Stimulated activated CD8-positive, alpha-beta memory T cell treated with anti-CD3 and anti-CD28 coated beads, Interleukin-15, amount 100 ng/mL, for 4 hours (primary cell): Measurements from ENCODE around the gene NSUN4.

Experiments
- DNase-seq, 2 donors: peaks; one replicate each; pipeline ENCODE4 v3.0.0-alpha.2; 2020; ENCODE audit warnings: low read depth in 2 of 2

Gene NSUN4

DNA sequence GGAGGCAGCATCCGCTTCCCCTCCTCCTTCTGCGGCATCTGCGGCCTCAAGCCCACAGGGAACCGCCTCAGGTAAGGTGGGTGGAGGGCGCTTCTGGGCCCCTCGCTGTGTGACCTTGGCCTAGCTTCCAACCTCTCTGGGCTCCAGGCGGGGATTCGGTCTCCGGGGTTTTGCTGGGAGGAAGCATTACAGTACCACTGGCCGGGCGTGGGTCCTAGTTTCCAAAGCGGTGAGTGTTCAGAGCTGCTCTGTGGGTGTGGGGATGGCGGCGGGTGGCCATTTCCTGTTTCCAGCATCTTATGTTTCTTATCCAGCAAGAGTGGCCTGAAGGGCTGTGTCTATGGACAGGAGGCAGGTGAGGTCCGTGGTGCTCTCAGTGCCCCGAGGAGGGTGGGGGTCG, 65.1 kb downstream of the NSUN4 start:
- no peak for DNase-seq

DNA sequence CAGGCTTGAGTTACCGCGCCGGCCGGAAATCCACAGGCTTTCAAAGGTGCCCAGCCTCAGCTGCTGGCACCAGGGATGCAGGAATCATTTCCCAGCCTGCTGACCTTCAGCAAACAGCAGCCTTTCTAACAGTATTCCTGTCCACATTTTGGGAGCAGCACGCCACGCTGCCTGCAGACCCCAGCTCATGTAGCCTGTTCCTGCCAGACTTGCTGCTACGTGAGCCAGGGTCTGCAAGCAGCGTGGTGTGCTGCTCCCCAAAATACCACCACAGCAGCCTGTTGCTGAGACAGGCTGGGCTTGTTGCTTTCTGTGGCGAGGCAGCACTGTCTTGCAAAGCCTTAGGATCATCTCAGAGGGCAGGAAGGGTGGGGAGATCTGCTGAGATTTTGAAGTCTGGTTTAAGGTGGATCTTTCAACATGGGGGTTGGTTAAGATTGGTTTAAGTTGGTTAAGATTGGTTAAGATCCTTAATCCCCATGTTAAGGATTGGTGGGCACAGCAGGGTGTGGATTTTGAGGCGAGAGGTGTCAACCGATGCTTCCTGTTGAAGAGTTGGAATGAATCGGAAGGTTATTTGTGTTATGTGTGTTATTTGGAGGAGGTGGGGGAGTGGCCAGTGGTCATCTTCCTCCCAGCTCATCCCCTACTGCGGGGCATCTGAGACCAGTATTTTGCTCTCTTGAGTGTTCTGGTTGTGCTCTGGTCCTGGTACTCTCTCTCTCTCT, 66.4 kb downstream of the NSUN4 start:
- DNase-seq, result no peak

DNA sequence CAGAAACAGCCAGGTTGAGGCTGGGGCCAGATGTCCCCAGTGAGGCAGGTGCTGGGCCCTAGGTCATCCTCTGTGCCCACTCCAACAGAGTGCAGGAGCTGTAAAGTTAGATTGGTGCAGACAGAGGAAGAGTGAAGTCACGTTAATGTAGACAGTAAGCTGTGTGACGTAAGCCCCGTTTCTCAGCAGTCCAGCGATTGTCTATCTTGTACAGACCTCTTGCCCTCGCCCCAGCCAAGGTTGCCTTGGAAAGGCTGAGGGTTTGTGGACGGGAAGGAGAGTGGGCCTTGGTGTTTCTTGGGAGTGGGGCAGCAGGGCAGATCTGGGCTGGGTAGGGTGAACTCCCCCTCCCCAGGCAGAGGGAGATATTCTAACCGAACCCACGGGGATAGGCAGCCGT, 67.0 kb downstream of the NSUN4 start:
- no peak for DNase-seq

DNA sequence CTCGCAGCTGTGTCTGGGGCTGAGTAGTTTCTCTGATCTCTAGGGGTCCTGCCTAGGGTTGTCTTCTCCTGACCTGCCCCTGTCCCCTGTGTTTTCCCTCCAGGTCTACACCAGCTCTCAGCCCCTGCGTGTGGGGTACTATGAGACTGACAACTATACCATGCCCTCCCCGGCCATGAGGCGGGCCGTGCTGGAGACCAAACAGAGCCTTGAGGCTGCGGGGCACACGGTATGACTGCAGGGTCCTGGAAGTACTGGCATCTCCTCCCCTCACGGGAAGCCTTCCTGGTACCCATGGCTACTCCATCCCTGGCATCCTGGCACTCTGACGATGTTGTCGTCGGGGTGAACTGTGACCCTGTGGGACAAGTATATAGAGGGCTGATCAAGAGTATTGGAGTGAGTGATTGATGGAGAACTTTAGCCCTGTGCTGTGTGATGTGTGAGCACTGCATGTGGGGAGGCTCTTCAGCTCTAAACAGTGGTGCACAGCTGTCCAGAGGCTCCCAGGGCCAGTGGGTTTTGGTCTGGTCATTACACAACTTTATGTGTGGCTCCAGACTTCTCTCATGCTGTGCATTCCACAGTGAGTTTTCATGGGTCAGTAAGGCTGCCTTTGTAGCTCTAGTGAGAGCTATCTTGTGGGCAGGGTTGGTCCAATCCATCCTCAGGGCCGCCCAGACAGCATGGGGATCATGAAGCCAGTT, 67.9 kb downstream of the NSUN4 start:
- DNase-seq, result no peak

DNA sequence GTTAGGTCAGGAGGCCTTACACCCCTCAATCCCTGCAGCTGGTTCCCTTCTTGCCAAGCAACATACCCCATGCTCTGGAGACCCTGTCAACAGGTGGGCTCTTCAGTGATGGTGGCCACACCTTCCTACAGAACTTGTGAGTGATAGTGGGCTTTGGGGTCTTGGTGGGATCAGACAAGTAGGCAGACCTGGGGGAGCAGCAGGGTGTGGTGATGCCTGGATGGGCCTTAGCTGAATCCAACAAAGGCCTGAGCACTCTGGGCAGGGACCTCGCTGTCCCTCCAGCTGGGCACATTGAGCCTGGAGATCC, 68.4 kb downstream of the NSUN4 start:
- no peak for DNase-seq

GRCh38 chr1:46410156-46411009, 69.8 kb downstream of the NSUN4 start:
- no peak for DNase-seq

DNA sequence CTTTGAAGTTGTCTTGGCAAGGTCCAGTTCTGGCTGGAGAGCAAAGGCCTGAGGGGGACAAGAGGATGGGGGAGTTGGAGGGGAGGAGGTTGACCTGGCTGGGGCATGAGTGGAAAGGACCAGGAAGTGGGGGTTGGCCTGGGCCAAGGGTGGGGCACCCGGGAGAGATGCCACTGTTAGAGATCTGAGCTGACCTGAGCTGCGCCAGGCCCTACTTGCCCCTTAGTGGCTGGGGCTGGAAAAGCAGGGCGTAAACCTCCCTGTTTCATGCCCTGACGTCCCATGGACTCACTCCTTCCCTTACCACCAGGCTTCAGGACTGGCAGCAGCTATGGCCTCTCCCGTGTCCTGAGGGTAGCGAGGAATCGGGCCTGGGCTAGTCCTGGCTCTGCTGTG, 70.4 kb downstream of the NSUN4 start:
- no peak for DNase-seq
